HG03520 (cell line): ENCODE measurements around the gene SLC26A1.
A peak's percentile ranks its signal among the peaks of the same experiment; 100 is the strongest.
"Not testable (repeated sequence)": the region's sequence is repeated elsewhere in the genome, so short reads cannot be mapped to it uniquely, and the experiment has no call there.

Experiments used
- ATAC-seq: cut with Tn5 transposase; IDR thresholded peaks from one replicate; pipeline ENCODE4 v1.9.1; 2021; ENCODE audit warnings: mild to moderate bottlenecking, moderate library complexity; ENCODE audit not compliant: unreplicated experiment

Gene SLC26A1

DNA sequence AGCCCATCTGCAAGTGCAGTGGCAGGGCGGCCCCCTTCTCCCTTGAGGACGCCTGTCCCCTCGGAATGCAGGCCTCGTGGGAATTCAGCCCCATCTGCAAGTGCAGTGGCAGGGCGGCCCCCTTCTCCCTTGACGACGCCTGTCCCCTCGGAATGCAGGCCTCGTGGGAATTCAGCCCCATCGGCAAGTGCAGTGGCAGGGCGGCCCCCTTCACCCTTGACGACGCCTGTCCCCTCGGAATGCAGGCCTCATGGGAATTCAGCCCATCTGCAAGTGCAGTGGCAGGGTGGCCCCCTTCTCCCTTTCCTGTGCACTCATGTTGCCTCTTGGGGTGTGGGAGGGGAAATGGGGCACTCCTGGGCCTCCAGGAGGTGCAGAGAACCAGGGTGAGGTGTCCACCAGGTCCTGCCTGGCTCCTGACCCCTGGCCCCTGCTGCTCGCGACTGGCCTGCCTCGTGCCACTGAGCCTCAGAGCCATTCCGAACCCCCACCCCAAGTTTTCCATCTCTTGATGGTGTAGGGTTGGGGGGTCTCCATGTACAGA is 6.8 kb upstream of the SLC26A1 start:
- no peak for ATAC-seq

DNA sequence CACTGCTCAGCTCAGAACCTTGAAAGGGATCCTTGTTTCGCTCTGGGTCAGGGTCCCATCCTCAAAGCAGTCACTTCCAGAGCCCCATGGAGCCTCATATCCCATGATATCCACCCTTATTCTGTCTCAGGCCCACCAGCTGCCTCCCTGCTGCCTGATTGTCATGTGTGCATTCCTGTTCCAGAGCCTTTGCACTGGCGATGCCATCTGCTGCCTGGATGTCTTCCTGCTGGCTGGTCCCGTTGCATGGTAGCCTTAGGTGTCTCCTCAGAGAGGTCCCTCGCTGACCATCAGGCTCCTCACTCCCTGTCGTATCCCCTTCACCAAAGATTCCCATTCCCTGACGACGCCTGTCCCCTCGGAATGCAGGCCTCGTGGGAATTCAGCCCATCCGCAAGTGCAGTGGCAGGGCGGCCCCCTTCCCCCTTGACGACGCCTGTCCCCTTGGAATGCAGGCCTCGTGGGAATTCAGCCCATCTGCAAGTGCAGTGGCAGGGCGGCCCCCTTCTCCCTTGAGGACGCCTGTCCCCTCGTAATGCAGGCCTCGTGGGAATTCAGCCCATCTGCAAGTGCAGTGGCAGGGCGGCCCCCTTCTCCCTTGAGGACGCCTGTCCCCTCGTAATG is 6.1 kb upstream of the SLC26A1 start:
- not testable (repeated sequence) for ATAC-seq

DNA sequence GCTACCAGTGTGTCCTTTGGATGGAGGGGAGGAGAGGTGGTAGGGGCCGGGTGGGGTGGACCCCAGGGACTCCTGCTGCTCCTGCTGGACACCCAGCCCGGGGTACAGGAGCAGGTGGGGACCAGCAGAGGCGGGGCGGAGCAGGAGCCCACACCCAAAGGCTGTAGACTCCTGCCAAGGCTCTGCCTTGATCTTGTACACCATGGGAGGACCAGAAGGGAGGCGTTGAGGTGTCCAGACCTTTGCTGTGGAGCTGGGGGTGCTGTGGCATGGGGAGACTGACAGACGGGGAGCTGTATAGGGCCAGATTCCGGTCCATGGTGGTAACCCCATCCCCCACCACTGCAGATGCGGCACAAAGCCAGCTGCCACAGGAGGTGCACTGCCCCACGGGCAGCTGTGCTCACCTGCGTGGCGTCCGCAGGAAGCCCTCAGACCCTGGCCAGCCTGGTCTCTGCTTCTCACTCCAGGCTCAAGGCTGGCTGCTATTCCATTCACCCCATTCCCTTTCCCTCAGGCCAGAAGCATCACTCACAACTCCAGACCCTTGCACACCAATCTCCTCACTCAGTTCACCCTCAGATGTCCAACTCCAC is 5.0 kb upstream of the SLC26A1 start:
- no peak for ATAC-seq

DNA sequence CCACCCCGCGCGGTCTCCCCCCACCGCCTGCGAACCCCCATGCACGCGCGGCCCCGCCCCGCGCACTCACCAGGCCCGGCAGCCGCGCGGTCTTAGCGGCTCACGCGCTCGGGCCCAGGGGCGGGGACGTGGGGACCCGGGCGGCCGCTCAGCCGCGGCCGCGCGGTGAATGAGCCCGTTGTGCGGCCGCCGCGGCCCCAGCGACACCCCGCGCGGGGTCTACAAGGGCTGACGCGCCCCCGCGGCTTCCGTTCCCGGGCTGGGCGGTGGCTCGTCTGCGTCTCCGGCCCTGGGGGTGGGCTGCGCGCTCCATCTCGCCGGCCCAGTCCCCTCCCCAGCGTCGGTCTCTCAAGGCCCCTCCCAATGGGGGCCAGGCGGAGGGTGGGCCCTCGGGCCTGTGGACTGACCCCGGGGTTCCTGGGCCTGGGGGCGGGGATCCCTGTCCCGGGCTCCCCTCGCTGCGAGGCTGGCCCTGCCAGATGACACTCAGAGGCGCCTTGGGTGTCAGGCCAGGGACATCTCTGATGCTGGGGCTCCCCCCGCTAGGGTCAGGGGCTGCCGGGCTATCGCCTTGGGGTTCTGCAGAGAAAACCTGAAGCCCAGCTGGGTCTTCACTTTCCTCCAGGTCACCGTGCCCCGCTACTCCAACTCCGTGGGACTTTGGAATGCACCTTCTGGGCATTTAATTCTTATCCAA is 4.3 kb upstream of the SLC26A1 start:
- ATAC-seq: no peak

DNA sequence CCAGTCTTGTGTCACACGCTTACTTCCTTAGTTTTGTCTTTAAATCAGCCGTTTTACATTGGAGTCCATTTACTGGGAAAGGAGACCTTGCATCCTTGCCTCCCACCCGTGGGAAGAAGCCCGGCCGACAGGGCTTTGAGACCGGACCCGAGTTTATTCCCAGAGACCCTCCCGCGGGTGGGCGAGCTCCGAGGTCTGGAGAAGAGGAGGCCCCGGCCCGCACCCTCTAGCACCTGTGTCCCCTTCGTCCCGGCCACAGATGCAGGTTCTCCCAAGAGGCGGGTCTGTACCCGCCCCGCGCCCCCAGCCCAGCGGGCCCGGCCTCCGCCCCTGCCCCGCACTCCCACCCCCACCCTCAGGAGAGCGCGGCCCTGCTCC is 3.8 kb upstream of the SLC26A1 start:
- ATAC-seq: no peak

DNA sequence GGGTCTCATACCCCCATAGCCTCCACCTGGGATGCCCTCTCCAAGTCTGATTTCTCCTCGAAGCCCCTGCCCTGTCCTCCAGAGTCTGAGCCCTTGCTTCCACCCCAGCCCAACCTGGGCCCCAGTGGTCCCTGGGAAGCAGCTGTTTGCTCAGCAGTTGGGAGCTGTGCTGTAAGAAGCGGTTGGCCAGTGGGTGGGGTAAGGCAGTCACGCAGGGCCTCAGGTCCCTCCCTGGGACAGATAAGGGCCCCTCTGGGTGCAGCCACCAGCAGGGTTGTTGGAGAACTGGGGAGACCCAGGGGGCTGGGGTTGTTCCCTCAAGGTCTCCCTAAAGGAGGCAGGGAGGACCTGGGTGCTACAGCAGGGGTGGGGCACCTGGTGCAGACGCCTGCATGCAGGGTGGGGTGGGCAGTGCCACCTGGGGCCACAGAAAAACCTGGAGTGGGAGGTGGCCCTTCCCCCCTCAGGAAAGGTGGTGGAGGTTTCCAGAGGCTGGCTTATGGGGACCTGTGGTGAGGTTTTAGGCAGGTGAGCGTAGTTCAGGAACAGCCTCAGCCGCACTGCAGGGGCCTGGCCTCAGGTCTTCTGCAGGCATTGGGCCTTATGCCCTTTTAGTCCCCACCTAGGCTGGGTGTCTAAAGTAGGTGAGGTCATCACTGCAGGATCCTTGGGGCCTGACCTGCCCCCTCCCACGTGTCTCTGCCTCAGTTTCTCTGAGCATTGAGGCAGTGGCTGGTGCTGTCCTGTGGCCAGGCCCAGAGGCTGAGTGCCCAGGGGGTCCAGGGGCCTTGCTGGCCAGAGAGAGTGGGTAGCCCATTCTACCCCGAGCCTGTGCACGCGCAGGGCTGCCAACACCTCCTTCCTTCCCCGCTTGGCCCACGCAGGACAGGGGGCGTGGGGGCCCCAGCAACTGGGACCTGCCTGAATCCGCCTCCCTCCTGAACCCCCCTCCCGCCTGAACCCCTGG is 3.1 kb upstream of the SLC26A1 start:
- ATAC-seq: no peak

DNA sequence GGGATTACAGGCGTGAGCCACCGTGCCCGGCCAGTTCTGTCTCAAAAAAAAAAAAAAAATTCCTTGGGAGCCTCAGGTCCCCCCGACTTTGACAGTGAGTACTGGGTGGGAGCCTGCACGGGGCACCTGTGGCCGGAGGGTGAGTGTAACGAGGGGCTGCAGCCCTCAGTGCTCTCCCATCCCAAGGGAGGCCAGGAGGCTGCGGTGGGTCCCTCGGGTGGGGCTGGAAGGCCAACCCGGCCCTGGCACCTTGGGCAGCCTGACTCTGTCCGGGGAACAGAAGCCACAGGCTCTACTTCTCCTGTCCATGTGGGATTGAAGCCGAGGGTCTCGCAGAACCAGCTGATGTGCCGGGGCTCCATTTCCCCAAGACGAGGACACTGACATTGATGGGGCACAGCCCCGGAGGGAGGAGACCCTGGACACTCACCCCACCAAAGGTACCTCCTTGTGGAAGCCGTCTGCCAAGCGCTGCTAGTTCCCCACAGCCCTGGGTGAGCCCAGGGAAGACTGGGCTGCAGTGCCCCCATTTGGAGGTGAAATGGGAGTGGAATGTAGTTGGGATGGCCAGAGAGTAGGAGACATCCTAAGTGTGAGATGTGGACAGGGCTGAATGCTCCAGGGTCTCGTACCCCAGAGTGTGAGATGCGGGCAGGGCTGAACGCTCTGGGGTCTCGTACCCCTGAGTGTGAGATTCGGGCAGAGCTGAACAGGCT is 2.3 kb upstream of the SLC26A1 start:
- no peak for ATAC-seq

DNA sequence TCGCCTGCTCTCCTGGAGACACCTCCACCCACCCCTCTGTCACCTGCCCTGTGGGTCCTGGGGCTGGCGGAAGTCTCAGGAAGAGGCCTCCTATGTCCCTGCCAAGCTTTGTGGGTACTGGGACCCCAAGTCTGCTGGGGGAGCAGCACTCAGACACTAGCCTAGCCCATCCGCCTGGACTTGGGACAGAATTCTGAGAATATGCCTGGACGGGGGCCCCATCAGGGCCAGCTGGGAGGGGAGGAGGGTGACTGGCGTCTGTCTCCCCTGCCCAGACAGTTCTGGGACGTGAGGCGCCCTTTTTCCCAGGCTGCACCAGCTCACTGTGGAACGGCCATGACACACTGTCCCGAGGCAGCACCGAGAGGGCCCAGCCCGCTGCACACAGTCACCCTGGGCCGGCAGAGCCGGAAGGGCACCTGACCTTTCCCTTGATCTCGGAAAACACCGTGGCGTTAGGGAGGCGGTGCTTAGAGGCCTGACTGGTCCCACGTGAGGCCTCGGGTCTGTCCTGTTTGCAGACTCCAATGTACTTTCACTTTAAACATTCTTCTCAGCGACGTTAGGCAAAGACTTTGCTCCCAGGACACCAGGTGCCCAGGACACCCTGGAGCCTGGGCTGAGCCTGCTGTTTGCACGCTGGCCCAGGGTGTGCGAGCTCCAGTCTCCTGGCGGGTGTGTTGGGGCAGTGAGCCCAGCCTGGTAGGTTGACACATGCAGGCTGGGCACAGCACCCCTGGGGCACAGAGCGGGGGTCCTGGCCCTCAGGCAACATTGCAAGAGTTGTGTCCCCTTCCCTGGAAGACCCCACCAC is 700 bp downstream of the SLC26A1 start:
- ATAC-seq: peak; percentile 68

DNA sequence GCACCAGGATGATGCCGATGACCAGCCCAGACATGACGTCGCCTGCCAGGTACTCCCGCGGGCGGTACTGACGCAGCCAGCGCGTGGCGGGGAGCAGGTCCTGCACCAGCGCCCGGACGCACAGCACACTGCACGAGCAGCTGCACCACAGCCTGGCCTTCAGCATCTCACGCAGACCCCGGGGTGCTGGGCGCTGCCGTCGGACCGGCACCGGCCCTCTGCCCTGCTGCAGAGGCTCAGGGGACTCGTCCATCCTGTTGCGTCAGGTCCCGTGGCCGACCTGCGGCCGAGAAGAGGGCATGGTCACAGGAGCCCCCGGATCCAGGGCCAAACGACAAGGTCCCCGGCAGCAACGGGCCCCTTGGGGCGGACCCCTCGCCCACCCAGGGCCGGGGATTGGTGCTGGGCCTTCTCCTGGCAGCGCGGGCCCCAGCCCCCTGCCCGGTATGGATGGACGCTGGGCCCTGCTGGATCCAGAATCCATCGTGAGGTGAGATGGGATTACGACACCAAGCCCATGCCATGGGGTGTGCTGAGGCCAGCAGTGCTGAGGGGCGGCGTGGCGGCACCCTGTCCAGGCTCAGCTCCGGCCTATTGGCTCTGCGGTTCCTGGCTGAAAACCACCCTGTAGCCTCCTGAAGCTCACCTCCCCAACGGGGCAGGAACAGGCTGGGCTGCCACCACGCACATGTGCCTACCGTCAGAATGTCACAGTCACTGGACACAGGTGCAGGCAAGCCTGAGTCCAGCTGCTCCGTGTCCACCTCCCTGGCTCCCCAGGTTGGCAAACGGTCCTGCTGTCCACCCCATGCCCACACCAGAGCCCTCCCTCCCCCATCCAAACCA is 1.5 kb downstream of the SLC26A1 start:
- no peak for ATAC-seq

DNA sequence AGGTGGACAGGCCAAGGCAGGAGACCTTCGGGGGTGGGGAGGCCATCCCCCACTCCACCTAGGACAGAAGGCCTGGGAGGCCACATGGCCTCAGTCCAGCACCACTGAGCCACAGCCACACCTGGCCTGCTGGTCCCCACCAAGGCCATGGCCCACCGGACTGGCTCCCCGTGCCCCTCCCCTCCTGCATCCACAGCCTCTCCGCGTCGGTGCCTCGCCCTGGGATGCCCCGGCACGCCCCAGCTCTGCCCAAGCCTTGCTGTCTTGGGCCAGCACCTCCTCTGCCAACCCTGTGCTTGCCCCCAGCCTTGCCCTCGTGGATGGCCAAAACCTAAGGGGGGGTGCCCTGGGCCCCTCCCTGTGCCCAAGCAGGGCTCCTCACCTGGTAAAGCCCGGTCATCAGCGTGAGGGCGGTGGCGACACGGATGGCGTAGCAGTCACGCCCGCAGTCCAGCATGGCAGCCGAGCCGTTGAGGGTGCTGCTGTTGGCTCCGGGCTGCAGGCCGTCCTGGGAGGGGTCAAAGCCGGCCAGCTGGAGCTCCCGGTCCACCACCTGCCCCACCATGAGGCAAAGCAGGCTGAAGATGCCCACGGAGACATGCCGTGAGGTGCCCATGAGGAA is 2.3 kb downstream of the SLC26A1 start:
- no peak for ATAC-seq

DNA sequence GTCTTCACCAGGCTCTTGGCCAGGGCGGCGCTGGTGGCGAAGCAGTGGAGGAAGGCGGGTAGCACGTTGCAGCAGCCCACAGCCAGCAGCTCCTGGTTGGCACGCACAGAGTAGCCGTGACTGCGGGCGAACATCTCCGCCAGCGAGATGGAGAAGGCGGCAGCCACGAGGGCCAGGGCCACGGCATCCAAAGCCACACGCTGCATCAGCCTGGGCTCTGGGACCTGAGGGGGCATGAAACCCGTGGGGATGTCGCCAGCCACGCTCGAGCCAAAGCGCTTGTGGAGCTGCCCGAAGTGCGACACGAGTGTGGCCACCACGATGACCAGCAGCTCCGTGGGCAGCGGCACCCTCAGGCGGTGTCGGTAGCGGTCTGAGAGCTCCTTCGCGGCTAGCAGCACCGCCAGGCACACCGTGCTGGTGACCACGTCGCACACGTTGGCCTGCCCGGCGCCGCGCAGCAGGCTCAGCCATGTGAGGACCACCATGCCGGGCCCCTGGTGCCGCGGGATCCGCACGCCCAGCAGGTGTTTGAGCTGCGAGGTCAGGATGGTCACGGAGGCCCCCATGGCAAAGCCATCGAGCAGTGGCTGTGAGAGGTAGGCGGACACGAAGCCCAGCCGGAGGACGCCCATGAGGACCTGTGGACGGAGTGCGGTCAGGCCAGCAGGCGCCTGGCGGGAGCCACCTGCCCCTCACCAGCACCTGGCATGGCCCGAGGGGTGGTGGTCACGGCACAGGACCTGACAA is 3.3 kb downstream of the SLC26A1 start:
- ATAC-seq: no peak

DNA sequence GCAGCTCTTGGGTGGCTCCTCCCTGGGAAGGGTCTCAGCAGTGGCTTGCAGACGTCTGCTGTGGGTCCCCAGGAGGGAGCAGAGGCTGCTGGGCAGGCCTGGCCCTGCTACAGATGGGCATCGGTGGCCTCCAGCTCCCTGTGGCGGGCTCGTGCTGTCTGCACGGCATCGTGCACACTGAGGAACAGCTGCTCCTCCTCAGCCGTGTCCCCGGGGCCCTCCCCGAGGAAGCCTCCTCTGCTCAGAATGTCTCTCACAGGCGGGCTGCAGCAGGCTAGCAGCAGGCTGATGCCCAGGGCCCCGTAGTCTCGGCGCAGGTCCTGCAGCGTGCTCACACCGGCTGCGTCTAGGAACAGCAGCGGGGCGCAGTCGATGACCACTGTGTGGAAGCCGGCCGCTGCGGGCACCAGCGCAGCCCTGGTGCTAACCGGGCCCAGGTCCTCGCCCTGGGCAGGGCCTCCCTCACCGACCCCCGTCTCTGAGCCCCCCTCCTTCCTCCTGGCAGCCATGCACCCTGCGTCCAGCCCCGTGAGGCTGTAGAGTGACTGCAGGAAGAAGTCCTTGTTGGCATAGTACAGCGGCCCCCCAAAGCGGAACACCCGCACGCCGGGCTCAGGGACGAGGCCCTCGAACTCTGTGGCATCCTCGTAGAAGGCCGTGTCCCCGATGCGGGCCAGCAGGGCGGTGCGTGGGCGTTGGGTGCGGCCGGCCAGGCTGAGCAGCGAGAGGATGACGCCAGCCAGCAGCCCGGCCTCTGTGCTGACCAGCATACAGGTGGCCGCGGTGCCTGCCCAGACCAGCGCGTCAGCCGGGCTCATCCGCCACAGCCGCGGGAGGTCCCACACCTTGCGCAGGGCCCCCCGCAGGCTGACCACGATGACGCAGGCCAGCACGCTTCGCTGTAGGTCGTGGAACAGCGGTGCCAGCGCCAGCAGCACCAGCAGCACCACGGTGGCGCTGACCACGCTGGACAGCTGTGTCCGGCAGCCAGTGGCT is 4.2 kb downstream of the SLC26A1 start:
- no peak for ATAC-seq

DNA sequence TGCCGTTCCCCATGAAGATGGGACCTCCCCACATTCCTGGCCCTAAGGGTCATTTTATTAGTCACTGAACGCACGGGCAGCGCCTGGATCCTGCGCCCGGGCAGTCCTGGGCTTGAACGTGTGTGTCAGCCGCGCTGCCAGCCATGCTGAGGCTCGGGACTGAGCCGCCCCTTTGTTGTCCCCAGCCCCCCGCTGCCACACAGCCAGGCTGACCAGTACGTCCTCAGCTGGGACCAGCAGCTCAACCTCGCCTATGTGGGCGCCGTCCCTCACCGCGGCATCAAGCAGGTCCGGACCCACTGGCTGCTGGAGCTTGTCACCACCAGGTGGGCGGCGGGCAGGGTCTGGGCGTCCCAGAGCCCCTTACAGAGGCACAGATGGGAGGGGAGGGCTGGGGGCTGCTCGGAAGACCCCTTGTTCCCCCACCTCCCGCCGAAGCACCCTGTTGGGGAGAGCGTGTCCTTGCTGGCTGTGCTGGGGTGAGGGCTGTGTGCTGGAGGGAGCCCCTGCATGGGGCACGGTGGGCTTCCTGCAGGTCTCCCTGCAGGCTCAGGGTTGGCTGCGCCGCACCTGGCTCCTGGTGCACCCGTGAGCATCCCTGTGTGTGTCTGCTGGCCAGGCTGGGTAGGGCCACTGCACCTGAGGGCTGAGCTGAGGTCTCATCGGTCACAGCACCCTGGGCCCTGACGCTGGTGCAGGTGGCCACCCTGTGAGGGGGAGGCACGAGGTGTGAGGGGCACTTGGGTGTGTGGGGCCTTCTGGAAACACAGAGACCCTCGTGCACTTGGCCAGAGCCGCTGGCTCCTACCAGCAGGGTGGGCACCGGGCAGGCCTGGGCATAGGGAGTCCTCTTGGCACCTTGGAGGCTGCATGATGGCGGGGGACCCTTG is 5.3 kb downstream of the SLC26A1 start:
- ATAC-seq: no peak

DNA sequence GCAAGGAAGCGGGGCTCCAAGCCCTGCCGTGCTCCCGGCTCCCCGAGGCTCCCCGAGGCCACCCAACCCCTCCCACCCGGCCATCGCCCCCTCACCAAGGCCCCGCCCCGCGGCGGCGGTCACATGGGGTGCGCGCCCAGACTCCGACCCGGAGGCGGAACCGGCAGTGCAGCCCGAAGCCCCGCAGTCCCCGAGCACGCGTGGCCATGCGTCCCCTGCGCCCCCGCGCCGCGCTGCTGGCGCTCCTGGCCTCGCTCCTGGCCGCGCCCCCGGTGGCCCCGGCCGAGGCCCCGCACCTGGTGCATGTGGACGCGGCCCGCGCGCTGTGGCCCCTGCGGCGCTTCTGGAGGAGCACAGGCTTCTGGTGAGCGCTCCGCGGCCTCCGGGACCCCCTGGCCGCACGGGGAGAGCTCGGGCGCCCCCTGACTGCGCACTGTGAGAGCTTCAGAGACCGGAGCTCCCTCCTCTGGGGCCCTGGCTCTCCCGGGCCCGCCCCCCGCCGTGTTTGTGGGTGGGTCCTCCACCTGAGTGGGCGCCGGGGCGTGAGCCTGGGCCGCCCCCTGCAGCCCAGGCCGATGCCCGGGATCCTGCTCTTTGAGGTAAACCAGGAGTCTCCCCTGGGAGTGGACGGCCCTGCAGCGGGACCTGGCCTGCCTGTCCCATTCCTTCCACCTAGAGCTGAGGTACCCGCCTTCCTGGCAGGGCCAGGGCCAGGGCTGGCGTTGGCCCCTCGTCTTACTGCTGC is 6.2 kb downstream of the SLC26A1 start, which contains the start of gene IDUA:
TSS of gene IDUA (plus strand) at position 166 of the 745 bp plus-strand sequence. CDS start at position 207, 41 bp downstream.
- ATAC-seq: peak; percentile 72
